Measurements from ENCODE around the gene CSTPP1. TPM values are rescaled to one million over a fixed set of nuclear protein-coding genes. Genes with fewer than 3 reads are reported as not detected.

The CSTPP1 gene
- total RNA-seq, 1 donor from 2014 or later, result 29.9 TPM

DNA sequence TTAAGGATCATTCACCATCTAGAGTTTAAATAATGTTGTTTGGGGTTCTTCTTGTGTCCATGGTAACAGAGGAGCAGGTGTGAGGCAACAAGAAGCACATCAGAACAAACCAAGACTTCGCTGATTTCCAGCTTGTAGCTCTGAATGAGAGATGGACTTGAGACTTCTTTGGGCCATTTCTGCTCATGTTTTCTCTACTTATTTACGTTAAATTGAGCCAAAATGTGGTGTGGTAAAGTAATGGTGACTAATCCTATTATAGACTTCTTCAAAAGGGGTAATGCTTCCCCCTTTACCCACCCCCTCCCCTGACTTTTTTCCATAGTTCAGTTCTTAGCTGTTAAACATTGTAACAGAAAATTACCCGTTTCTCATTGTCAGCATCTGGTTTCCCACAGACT, 65.2 kb downstream of the CSTPP1 start:
- H3K4me3 Mint-ChIP-seq, result no peak overlapping the region
- CTCF ChIA-PET, result no interaction called here
- H3K9me3 Mint-ChIP-seq, result no peaks in the 10 kb centered on the region
- POLR2A ChIA-PET, result no interaction called here
- peaks cover 21% of the 10 kb centered on the region for H3K36me3 Mint-ChIP-seq (ENCODE audit: low read depth)
- TF ChIP-seq, protein P1, sequence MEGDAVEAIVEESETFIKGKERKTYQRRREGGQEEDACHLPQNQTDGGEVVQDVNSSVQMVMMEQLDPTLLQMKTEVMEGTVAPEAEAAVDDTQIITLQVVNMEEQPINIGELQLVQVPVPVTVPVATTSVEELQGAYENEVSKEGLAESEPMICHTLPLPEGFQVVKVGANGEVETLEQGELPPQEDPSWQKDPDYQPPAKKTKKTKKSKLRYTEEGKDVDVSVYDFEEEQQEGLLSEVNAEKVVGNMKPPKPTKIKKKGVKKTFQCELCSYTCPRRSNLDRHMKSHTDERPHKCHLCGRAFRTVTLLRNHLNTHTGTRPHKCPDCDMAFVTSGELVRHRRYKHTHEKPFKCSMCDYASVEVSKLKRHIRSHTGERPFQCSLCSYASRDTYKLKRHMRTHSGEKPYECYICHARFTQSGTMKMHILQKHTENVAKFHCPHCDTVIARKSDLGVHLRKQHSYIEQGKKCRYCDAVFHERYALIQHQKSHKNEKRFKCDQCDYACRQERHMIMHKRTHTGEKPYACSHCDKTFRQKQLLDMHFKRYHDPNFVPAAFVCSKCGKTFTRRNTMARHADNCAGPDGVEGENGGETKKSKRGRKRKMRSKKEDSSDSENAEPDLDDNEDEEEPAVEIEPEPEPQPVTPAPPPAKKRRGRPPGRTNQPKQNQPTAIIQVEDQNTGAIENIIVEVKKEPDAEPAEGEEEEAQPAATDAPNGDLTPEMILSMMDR (IDR thresholded peaks at IDR 0.05), result no peak
- H3K27ac Mint-ChIP-seq, result no peak overlapping the region
- ATAC-seq (ENCODE audit: low read depth) (no peak), DNase-seq (no peak)
- peaks cover 38% of the 10 kb centered on the region for H3K4me1 Mint-ChIP-seq
- intact Hi-C loops (cut with micrococcal nuclease), result no loop called here
- no peaks in the 10 kb centered on the region for H3K27me3 Mint-ChIP-seq

DNA sequence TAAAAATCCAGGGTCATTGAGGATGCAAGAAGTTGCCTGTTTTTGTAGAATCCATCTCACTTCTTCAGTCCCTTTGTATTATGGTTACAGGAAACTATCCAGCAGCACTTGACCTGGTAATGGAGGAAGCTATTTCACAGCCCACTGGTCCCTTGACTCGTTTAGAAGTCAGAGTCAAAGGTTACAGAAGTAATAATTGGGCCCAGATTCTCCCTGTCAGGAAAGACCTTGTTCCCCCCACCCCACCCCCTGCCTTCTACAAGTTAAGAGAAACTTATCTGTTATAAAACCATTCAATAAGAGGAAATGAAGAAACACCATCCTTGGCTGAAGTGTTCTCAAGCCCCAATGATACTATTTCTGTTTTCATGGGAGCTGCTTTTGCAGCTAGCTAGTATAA, 65.8 kb downstream of the CSTPP1 start:
- ATAC-seq (ENCODE audit: low read depth), result no peak
- H3K27ac Mint-ChIP-seq, result no peak overlapping the region
- TF ChIP-seq, protein P1 (IDR thresholded peaks at IDR 0.05), result no peak
- POLR2A ChIA-PET, result no interaction called here
- H3K36me3 Mint-ChIP-seq (ENCODE audit: low read depth), result peaks cover 15% of the 10 kb centered on the region
- no peaks in the 10 kb centered on the region for H3K27me3 Mint-ChIP-seq
- no peaks in the 10 kb centered on the region for H3K9me3 Mint-ChIP-seq
- no peak overlapping the region for H3K4me3 Mint-ChIP-seq
- CTCF ChIA-PET, result interaction anchor here (1.0 kb wide), 1 partner anchor 36 kb away, joined by 3 read pairs; no protein-coding TSS in a partner anchor
- intact Hi-C loops (cut with micrococcal nuclease), result no loop called here
- DNase-seq, result no peak
- H3K4me1 Mint-ChIP-seq, result peaks cover 38% of the 10 kb centered on the region

DNA sequence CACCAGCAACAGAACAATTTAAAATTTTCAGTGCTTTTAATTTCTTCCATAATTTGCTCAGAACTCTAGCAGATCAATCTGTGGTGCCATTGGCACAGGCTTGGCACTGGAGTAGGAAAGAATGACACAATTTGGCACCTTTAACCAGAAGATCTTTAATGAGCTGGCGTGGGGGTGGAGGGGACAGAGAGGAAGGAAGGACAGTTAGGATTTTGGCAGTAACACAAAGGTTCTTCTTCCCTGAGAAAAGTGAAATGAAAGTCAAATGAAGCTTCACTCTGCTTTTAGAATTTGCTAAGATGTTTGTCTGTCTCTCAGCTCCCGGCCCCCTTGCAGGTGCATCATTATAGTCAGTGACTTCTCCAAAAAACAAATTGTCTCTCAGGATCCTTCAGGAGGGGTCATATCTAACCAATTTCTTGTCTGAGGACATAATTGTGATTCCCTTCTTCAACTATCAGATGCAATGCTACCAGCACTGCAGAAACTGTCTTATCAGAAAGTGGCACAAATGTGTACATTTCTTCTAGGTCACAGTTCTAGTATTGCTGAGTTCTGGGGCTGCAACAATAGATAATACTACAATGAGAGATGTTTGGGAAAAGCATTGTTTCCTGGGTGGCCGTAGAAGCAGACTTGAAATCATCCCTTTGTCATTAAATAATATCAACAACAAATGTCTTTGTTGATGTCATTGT, 66.8 kb downstream of the CSTPP1 start:
- Mint-ChIP-seq H3K4me3 (no peak overlapping the region), H3K4me1 (peaks cover 38% of the 10 kb centered on the region), H3K36me3 (ENCODE audit: low read depth) (peaks cover 6% of the 10 kb centered on the region), H3K27me3 (no peaks in the 10 kb centered on the region), H3K27ac (no peak overlapping the region), H3K9me3 (no peaks in the 10 kb centered on the region)
- ChIA-PET POLR2A (no interaction called here), CTCF (interaction anchor here (1.0 kb wide), 1 partner anchor 37 kb away, joined by 3 read pairs; no protein-coding TSS in a partner anchor)
- ATAC-seq (ENCODE audit: low read depth) (no peak), DNase-seq (no peak)
- TF ChIP-seq, protein P1 (IDR thresholded peaks at IDR 0.05), result no peak
- intact Hi-C loops (cut with micrococcal nuclease), result no loop called here

DNA sequence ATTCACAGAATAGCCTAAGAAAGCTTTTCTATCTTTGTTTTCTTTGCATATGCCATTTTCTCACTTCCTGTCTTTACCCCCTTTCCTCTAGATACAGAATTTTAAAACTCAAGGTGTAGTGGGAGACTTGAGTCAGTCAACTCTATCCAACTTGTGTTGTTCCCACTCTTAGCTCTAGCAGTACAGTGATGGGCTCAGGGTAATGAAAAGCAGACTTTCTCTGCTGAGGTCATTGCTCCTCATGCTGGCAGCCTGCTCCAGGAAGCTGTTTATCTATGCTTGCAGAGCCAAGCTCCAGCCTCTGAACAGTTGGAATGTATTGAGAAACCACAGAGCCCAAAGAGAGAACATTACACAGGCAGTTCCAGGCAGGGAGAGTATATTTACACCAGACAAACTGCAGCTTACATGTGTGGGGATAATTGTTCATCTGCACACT, 68.1 kb downstream of the CSTPP1 start:
- H3K4me3 Mint-ChIP-seq, result no peak overlapping the region
- TF ChIP-seq, protein P1 (IDR thresholded peaks at IDR 0.05), result no peak
- POLR2A ChIA-PET, result interaction anchor here (0.8 kb wide), 1 partner anchor 711 kb away, joined by 4 read pairs; the partner anchor contains the start of gene AGBL2
- peaks cover 38% of the 10 kb centered on the region for H3K4me1 Mint-ChIP-seq
- H3K27ac Mint-ChIP-seq, result no peak overlapping the region
- no peaks in the 10 kb centered on the region for H3K27me3 Mint-ChIP-seq
- no peaks in the 10 kb centered on the region for H3K9me3 Mint-ChIP-seq
- DNase-seq, result no peak
- CTCF ChIA-PET, result no interaction called here
- no peak for ATAC-seq (ENCODE audit: low read depth)
- H3K36me3 Mint-ChIP-seq (ENCODE audit: low read depth), result peaks cover 6% of the 10 kb centered on the region
- intact Hi-C loops (cut with micrococcal nuclease), result no loop called here

DNA sequence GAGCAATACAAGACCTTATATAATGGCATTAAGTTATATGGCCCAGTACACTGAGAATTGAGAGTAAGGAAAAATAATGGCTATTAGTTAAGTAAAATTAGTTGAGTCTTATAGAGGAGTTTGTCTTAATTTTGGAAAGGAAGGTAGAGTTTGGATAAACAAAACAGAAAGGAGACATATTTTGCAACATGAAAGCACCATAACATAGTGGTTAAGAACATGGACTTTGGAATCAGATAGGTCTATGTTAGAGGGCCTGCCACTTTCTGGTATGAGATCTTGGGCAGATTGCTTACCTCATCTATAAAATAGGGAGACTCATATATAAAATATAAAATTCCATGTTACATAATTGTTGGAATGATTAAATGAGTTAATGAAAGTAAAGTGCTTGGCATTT, 68.9 kb downstream of the CSTPP1 start:
- H3K36me3 Mint-ChIP-seq (ENCODE audit: low read depth), result peaks cover 3% of the 10 kb centered on the region
- no peak overlapping the region for H3K4me3 Mint-ChIP-seq
- no peaks in the 10 kb centered on the region for H3K9me3 Mint-ChIP-seq
- no peak for ATAC-seq (ENCODE audit: low read depth)
- intact Hi-C loops (cut with micrococcal nuclease), result no loop called here
- TF ChIP-seq, protein P1 (IDR thresholded peaks at IDR 0.05), result no peak
- ChIA-PET POLR2A (no interaction called here), CTCF (no interaction called here)
- H3K27me3 Mint-ChIP-seq, result no peaks in the 10 kb centered on the region
- peaks cover 38% of the 10 kb centered on the region for H3K4me1 Mint-ChIP-seq
- no peak overlapping the region for H3K27ac Mint-ChIP-seq
- no peak for DNase-seq
